Measurements from ENCODE around the gene PPP2R3B.

The PPP2R3B gene

GRCh38 chrX:346034-346813 is 40.5 kb downstream of the PPP2R3B start:
- H3K4me3 ChIP-seq (ENCODE audit: low read length) = no peak overlapping the region
- H3K36me3 ChIP-seq (ENCODE audit: control insufficient read depth, insufficient read depth, low read length) = no peaks in the 10 kb centered on the region
- no peaks in the 10 kb centered on the region for H3K4me1 ChIP-seq (ENCODE audit: control insufficient read depth, insufficient read depth, low read length)
- H3K27me3 ChIP-seq (ENCODE audit: control insufficient read depth, insufficient read depth, low read length) = no peaks in the 10 kb centered on the region
- no peaks in the 10 kb centered on the region for H3K9me3 ChIP-seq (ENCODE audit: control insufficient read depth, low read length)
- no peak overlapping the region for H3K9ac ChIP-seq (ENCODE audit: low read length)

GRCh38 chrX:345020-345925 is 41.4 kb downstream of the PPP2R3B start:
- Histone ChIP-seq H3K9me3 (ENCODE audit: control insufficient read depth, low read length) (no peaks in the 10 kb centered on the region), H3K9ac (ENCODE audit: low read length) (no peak overlapping the region), H3K4me1 (ENCODE audit: control insufficient read depth, insufficient read depth, low read length) (no peaks in the 10 kb centered on the region), H3K36me3 (ENCODE audit: control insufficient read depth, insufficient read depth, low read length) (no peaks in the 10 kb centered on the region), H3K4me3 (ENCODE audit: low read length) (no peak overlapping the region), H3K27me3 (ENCODE audit: control insufficient read depth, insufficient read depth, low read length) (no peaks in the 10 kb centered on the region)

- H3K4me3 ChIP-seq (ENCODE audit: low read length) = no peak overlapping the region
- H3K9me3 ChIP-seq (ENCODE audit: control insufficient read depth, low read length) = no peaks in the 10 kb centered on the region
- no peaks in the 10 kb centered on the region for H3K36me3 ChIP-seq (ENCODE audit: control insufficient read depth, insufficient read depth, low read length)
- H3K9ac ChIP-seq (ENCODE audit: low read length) = no peak overlapping the region
- no peaks in the 10 kb centered on the region for H3K27me3 ChIP-seq (ENCODE audit: control insufficient read depth, insufficient read depth, low read length)
- H3K4me1 ChIP-seq (ENCODE audit: control insufficient read depth, insufficient read depth, low read length) = no peaks in the 10 kb centered on the region
Observed at GRCh38 chrX:344371-344901, 42.3 kb downstream of the PPP2R3B start.

- Histone ChIP-seq H3K4me1 (ENCODE audit: control insufficient read depth, insufficient read depth, low read length) (no peaks in the 10 kb centered on the region), H3K4me3 (ENCODE audit: low read length) (no peak overlapping the region), H3K27me3 (ENCODE audit: control insufficient read depth, insufficient read depth, low read length) (no peaks in the 10 kb centered on the region), H3K9ac (ENCODE audit: low read length) (no peak overlapping the region), H3K36me3 (ENCODE audit: control insufficient read depth, insufficient read depth, low read length) (no peaks in the 10 kb centered on the region), H3K9me3 (ENCODE audit: control insufficient read depth, low read length) (no peaks in the 10 kb centered on the region)
Observed at GRCh38 chrX:341541-342101, 45.1 kb downstream of the PPP2R3B start.

GRCh38 chrX:340641-341423 is 45.9 kb downstream of the PPP2R3B start:
- Histone ChIP-seq H3K4me1 (ENCODE audit: control insufficient read depth, insufficient read depth, low read length) (no peaks in the 10 kb centered on the region), H3K27me3 (ENCODE audit: control insufficient read depth, insufficient read depth, low read length) (no peaks in the 10 kb centered on the region), H3K9ac (ENCODE audit: low read length) (no peak overlapping the region), H3K4me3 (ENCODE audit: low read length) (no peak overlapping the region), H3K36me3 (ENCODE audit: control insufficient read depth, insufficient read depth, low read length) (no peaks in the 10 kb centered on the region), H3K9me3 (ENCODE audit: control insufficient read depth, low read length) (no peaks in the 10 kb centered on the region)

- Histone ChIP-seq H3K36me3 (ENCODE audit: control insufficient read depth, insufficient read depth, low read length) (no peaks in the 10 kb centered on the region), H3K4me1 (ENCODE audit: control insufficient read depth, insufficient read depth, low read length) (no peaks in the 10 kb centered on the region), H3K9me3 (ENCODE audit: control insufficient read depth, low read length) (no peaks in the 10 kb centered on the region), H3K9ac (ENCODE audit: low read length) (no peak overlapping the region), H3K27me3 (ENCODE audit: control insufficient read depth, insufficient read depth, low read length) (no peaks in the 10 kb centered on the region), H3K4me3 (ENCODE audit: low read length) (no peak overlapping the region)
Observed at GRCh38 chrX:340121-340520, 46.6 kb downstream of the PPP2R3B start.

- H3K9me3 ChIP-seq (ENCODE audit: control insufficient read depth, low read length) = no peaks in the 10 kb centered on the region
- no peaks in the 10 kb centered on the region for H3K27me3 ChIP-seq (ENCODE audit: control insufficient read depth, insufficient read depth, low read length)
- no peak overlapping the region for H3K4me3 ChIP-seq (ENCODE audit: low read length)
- no peaks in the 10 kb centered on the region for H3K36me3 ChIP-seq (ENCODE audit: control insufficient read depth, insufficient read depth, low read length)
- no peak overlapping the region for H3K9ac ChIP-seq (ENCODE audit: low read length)
- H3K4me1 ChIP-seq (ENCODE audit: control insufficient read depth, insufficient read depth, low read length) = no peaks in the 10 kb centered on the region
Observed at GRCh38 chrX:338836-339400, 47.8 kb downstream of the PPP2R3B start.

- Histone ChIP-seq H3K36me3 (ENCODE audit: control insufficient read depth, insufficient read depth, low read length) (no peaks in the 10 kb centered on the region), H3K27me3 (ENCODE audit: control insufficient read depth, insufficient read depth, low read length) (no peaks in the 10 kb centered on the region), H3K4me1 (ENCODE audit: control insufficient read depth, insufficient read depth, low read length) (no peaks in the 10 kb centered on the region), H3K4me3 (ENCODE audit: low read length) (no peak overlapping the region), H3K9me3 (ENCODE audit: control insufficient read depth, low read length) (no peaks in the 10 kb centered on the region), H3K9ac (ENCODE audit: low read length) (no peak overlapping the region)
Observed at GRCh38 chrX:338281-338835, 48.3 kb downstream of the PPP2R3B start.

GRCh38 chrX:337331-337831 is 49.3 kb downstream of the PPP2R3B start:
- Histone ChIP-seq H3K9me3 (ENCODE audit: control insufficient read depth, low read length) (no peaks in the 10 kb centered on the region), H3K4me1 (ENCODE audit: control insufficient read depth, insufficient read depth, low read length) (no peaks in the 10 kb centered on the region), H3K4me3 (ENCODE audit: low read length) (no peak overlapping the region), H3K27me3 (ENCODE audit: control insufficient read depth, insufficient read depth, low read length) (no peaks in the 10 kb centered on the region), H3K36me3 (ENCODE audit: control insufficient read depth, insufficient read depth, low read length) (no peaks in the 10 kb centered on the region), H3K9ac (ENCODE audit: low read length) (no peak overlapping the region)

- no peaks in the 10 kb centered on the region for H3K9me3 ChIP-seq (ENCODE audit: control insufficient read depth, low read length)
- H3K36me3 ChIP-seq (ENCODE audit: control insufficient read depth, insufficient read depth, low read length) = no peaks in the 10 kb centered on the region
- peaks cover 7% of the 10 kb centered on the region for H3K4me1 ChIP-seq (ENCODE audit: control insufficient read depth, insufficient read depth, low read length)
- H3K27me3 ChIP-seq (ENCODE audit: control insufficient read depth, insufficient read depth, low read length) = peaks cover 9% of the 10 kb centered on the region
- no peak overlapping the region for H3K9ac ChIP-seq (ENCODE audit: low read length)
- no peak overlapping the region for H3K4me3 ChIP-seq (ENCODE audit: low read length)
Observed at GRCh38 chrX:336227-336626, 50.5 kb downstream of the PPP2R3B start.

GRCh38 chrX:335758-336155 is 51.0 kb downstream of the PPP2R3B start:
- no peaks in the 10 kb centered on the region for H3K9me3 ChIP-seq (ENCODE audit: control insufficient read depth, low read length)
- no peak overlapping the region for H3K4me3 ChIP-seq (ENCODE audit: low read length)
- no peak overlapping the region for H3K9ac ChIP-seq (ENCODE audit: low read length)
- H3K4me1 ChIP-seq (ENCODE audit: control insufficient read depth, insufficient read depth, low read length) = peaks cover 7% of the 10 kb centered on the region
- no peaks in the 10 kb centered on the region for H3K36me3 ChIP-seq (ENCODE audit: control insufficient read depth, insufficient read depth, low read length)
- peaks cover 13% of the 10 kb centered on the region for H3K27me3 ChIP-seq (ENCODE audit: control insufficient read depth, insufficient read depth, low read length)
